ENCODE measurements around the gene TMEM59L.
"Not testable (repeated sequence)": the region's sequence is repeated elsewhere in the genome, so short reads cannot be mapped to it uniquely, and the experiment has no call there.

TMEM59L gene

DNA sequence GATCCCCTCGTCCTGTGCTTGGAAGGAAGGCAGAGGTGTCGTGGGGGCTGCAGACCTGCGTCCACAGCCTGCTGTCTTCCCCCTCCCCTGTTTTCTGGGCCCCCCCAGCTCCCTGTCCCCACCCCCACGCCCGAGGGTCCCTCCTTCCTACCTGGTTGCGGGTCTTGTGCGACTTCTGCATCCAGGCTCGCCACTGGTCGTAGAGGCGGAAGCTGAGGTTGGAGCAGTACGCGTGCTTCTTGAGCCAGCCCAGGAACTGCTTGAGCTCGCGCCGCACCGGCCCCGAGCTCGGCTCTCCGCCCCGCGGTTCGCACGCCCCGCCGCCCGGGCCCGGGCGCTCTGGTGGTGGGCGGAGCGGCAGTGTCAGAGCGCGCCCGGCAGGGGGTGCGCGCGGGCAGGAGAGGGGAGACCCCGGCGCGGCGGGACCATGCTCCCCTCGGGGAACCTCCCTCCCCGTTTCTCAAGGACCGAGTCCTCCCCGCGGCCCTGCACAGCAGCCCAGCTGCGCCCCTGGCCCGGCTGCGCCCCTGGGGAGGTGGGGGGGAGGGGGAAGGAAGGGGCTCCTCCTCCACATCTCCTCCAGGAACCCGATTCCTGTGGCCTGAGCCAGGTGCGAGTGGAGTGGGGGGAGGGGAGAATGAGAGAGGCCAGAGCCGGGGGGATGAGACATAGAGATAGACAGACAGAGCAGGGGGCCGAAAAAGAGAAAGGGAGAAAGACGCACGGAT lies 18.4 kb upstream of the TMEM59L start:
- peak; percentile 19 for DNase-seq

DNA sequence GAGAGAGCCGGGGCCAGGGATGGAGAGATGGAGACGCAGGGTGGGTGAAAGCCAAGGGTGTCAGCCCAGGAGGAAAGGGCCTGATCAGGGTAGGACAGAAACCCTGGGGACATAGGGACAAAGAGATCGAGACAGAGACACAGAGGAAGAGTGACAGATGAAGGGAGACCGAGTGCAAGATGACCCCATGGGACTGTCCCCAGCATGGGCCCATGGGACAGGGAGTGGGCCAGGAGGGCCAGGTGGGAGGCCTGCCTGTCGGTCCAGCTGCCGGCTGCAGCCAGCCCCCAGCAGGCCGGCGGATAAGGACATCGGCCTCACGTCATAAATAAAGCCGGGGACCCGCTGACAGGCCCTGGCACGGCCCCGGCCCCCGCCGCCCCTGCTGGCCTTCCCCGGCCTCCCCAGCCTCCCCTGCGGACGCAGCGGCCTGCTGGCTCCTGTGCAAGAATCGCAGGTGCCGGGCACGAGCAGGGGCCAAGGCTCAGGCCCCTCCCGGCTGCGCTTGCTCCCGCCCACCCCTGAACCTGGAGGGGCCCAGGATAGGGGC lies 17.8 kb upstream of the TMEM59L start:
- no peak for DNase-seq

DNA sequence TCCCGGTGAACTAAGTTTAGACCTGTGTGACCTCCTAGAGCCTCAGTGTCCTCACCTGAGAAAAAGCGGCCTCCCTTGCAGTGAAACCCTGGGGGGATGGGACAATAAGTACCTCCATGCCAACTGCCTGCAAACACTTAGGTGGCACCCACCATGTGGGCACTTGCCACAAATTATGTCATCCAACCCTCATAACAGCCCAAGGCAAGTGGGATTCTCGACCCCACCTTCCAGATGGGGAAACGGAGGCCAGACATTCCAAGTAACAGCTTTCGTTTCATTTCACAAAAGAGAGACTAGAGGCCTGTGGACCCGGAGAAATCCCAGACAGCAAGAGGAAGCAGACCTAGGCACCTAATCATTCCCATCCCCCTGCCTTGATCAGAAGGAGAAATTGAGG lies 17.2 kb upstream of the TMEM59L start:
- no peak for DNase-seq

DNA sequence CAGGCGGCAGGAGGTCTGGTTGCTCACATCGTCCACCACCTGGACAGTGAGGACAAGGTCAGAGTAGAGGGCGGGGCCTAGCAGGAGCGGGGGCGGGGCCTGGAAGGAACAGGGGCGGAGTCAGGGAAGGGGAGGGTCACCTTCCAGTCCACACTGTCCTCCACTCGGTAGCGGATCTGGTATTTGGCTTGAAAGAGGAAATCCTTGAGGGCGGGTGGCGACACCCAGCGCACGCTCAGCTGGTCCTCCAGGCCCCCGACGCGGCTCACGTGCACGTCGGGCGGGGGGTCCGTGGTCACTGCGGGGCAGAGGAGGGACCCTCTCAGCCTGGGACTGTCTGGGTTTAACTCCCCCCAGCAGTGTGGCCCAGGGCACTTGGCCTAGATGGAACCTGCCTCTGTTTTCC lies 15.9 kb upstream of the TMEM59L start:
- DNase-seq, result no peak

DNA sequence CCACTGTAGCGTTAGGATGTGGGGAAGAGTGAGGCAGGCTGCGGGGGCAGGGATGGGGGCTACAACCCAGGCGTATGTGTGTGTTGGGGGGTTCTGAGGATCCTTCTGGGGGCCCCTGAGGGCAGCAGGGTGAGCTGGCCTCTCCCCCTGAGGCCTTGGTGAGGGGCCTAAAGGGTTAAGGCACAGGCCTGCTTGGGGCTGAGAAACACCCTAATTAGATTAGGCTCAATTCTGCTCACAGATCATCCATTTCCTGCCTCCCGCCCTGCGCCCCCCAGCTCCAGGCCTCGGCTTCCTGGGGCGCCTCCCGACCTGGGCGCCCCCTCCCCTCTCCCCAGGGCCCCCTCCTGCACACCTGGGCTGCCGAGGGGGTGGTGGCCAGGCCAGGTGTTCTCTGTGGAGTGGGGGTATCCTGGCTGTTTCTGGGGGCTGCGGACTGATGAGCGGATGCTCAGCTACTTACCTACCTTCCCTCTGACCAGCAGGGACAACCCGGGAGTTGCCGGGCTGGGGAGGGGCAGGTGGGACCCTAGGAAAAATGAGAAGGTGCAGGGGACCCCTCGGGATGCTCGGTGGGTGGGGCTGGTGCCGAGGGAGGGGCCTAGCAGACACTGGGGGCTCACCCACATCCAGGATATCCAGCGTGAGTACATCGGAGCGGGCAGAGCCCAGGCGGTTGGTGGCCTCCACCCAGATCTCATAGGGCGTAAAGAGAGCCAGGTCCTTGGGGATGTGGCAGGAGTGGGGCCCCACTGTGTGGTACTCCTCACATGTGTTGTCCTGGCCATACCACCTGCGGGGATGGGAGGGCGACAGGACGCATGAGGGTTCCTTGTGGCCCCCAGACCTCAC lies 14.6 kb upstream of the TMEM59L start:
- no peak for DNase-seq

DNA sequence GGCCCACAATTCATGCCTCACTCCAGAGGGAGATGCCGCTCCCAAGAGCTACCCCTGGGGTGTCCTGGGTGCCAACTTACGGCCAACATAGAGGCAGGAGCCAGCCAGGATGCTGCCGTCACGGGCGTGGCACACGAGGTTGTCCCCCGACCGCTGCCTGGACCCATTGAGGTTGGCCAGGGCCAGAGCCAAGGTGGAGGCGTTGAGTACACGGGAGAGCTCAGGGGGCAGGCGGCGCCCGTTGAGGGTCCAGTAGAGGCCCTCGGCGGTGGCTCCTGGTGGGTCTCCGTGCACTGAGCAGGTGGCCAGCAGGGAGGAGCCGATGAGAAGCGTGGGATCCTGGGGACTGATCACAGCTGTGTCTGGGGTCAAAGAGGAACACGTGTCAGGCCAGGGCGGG lies 13.2 kb upstream of the TMEM59L start:
- no peak for DNase-seq

DNA sequence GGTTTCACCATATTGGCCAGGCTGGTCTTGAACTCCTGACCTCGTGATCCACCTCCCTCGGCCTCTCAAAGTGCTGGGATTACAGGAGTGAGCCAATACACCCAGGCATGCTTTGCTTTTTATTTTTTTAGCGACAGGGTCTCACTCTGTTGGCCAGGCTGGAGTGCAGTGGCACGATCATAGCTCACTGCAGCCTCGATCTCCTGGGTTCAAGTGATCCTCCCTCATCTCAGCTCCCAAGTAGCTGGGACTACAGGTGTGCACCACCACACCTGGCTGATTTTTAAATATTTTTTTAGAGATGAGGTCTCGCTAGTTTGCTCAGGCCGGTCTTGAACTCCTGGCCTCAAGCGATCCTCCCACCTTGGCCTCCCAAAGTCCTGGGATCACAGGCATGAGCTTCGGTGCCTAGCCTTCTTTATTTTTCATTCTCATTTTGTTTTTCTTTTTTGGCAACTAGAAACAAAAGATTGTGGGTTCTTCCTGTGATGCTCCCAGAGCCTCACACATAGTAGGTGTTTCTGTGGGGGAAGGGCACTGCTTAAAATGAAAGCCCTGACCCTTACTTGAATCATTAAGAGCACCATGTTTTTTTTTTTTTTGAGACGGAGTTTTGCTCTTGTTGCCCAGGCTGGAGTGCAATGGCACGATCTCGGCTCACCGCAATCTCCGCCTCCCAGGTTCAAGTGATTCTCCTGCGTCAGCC lies 11.8 kb upstream of the TMEM59L start:
- DNase-seq, result not testable (repeated sequence)

DNA sequence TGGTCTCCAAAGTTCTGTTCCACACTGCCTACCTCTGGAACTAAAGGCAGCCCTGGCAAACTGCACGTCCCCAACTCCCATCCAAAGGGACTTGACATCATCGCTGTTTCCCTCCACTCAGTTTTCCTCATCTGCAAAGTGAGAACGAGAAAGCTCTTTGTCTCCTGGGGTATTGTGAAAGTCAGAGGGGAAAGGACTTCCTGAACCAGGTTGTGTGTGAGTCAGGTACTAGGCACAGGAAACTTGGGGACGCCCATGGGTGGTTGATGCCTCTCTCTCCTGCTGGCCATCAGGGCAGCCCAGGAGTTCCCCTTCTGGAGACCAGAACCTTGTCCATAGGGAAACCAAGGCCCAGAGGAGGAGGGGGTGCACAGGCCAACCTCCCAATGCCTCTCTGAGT lies 10.8 kb upstream of the TMEM59L start:
- DNase-seq, result no peak

DNA sequence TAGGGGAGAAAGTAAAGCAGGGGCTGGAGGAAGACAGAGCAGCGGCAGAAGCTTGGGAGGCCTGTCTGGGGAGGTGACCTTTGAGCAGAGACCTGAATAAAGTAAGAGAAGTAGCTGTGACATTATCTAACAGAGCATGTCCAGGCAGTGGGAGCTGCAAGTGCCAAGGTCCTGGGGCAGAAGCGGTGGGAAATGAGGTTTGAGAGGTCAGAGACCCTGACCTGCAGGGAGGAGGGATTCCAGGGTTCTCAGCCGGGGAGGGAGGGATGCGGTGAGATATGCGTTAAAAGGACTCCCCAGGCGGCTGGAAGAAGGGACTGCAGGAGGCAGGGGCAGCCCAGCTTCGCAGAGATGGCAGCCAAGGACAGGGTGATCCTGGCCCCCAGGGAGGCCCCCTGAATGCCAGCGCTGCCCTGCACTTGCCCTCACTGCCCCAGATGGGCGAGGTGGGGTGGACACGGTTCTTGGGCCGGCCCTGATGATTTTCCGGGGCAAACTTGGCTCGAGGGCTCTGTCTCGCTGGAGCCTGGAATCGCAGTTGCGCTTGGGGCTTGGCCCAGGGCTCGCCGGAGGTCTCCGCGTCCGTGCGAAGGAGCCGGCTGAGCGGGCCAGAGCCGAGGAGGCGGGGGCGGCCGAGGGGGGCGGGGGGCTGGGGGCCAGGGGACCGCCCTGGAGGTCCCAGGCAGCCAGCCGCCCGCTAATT lies 9.3 kb upstream of the TMEM59L start:
- no peak for DNase-seq

DNA sequence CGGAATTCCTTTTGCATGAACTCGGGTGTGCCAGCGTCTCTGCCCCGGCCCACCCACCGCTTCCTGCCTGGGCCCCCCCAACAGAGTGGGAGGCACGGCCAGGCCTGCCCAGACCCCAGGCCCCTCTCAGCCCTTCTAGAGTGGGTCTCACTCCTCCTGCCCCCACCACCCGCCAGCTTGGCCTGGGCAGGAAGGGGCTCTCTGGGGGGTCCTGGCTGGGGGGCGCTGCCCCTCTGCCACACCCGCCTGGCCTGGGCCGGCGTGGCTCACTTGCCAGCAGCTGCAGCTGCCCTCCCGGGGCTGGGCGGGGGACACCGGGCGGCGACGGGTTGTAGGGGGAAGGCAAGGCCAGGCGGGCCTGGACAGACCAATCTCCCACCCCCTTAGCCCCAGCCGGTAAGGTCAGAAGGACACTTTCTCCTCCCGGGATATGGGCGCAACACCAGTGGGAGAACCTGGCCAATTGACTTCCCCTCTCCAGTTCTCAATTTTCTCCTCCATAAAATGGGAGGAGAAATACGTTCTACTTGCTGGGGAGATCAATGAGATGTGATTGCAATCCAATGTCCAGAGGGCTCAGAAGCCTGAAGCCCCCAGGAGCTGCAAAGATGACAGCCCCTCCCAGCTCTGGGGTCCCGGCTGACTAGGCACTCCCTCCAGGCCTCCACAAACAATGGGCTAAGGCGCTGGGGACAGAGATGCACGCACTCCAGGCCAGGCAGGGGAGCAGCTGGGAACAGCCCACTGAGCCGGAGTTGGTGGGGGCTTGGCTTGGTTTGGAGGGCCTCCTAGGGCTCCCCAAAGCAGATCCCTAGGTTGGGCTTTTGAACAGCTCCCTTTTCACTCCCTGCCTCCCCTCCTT lies 8.5 kb upstream of the TMEM59L start:
- no peak for DNase-seq

DNA sequence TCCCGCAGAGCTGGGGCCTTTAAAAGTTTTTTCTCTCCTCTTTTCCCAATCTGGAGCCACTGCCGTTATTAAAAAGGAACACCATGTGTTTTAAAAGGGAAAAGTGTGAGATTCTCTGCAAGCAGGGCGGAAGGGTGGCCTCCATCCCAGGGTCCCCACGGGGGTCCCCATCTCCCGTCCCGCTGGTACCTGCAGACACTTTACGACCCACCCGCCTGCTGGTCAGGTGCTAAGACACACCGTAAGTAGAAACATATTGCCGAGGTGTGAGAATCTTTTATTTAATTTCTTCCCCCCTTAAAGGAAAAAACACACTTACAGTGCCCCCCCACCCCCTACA lies 7.9 kb upstream of the TMEM59L start:
- DNase-seq, result no peak

DNA sequence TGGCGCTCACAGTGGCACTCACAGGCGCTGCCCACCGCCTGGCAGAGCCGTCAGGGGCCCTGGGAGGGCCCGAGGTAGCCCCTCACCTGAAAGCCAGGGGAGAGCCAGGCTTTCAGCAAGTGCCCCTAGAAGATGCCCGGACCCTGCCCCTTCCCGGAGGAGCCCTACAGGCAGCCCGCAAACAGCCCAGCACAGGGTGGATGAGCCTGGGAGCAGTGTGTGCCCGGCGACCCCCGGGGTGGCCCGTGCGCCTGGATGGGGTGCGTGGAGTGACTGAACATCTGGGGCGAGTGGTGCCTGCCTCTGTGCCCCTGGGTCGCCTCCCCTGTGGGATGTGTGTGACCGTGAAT lies 7.5 kb upstream of the TMEM59L start:
- no peak for DNase-seq

DNA sequence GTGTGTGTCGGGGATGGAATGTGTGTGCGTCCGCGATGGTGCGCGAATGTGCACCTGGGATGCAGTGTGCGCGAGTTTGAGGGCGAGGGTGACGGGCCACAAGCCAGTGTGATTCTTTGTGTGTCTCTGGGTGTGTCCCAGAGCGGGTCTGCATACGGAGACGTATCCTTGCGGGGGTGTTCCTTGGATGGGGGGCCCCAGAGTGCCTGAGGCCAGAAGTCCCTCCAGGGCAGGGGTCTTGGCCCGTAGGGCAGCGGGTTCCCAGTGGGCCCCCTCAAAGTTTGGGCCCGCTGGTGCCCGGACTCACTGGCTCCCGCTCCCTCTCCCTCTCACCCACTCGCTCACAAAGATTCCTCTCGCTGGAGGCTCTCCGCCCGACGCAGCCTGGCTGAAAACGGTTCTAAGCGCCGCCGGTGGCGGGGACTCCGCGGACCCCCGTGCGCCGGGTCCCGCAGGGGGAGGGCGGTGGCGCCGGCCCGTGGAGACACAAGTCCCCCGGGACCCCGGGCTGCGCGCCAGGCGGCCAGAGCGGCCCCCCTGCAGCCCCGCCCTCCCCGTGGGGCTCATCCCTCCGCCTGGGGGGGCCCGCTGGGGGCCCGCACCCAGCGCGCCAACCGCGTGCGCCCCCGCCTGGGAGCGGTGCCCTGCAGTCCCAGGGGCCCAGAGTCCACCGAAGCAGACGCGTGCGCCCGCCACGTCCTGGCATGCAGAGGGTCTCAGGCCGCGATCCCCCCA lies 7.0 kb upstream of the TMEM59L start:
- no peak for DNase-seq

DNA sequence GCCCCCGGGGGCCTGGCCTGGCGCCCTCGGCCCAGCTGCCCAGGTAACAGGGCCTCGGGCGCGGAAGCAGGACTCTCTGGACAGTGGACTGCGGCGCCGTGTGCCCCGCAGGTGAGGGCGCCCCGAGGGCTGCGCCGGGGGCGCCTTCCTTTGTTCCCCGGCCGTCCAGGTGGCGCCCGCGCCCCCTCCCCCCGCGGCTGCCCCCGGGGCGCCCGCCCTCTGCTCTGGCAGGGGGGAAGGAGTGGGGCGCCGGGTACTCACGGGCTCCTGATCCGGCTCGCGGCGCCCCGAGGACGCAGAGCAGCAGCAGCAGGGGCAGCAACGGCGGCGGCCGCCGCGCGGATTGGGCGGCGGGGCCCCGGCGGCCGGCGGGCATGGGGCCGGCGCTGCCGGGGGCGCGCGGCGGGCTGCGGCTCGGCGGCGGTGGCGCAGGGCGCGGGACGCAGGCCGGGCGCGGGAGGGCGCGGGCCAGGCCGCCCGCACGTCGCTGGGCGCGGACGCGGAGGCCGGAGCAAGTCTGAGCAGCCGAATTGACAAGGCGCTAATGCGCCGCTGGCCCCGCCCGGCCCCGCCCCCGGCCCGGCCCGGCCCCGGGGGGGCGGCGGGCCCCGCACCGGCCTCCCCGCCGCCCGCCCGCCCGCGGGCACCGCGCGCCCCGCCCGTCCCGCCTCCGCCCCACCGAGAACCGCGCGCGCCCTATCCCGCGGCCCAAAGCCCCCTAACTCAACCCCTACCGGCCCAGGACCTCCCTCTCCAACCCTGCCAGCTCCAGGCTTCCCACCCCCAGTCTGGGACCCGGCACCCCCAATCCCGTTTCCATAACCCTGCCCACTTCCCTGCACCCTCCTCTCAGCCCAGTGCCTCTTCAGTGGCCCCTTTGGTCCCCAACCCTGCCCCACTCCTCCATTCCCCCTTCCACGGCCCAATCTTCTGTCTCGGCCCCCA lies 6.1 kb upstream of the TMEM59L start, which contains the start of gene CRLF1:
CRLF1 (minus strand) TSS at position 519 of the 945 bp plus-strand sequence; CDS start at position 376, 143 bp downstream.
- DNase-seq, result no peak

DNA sequence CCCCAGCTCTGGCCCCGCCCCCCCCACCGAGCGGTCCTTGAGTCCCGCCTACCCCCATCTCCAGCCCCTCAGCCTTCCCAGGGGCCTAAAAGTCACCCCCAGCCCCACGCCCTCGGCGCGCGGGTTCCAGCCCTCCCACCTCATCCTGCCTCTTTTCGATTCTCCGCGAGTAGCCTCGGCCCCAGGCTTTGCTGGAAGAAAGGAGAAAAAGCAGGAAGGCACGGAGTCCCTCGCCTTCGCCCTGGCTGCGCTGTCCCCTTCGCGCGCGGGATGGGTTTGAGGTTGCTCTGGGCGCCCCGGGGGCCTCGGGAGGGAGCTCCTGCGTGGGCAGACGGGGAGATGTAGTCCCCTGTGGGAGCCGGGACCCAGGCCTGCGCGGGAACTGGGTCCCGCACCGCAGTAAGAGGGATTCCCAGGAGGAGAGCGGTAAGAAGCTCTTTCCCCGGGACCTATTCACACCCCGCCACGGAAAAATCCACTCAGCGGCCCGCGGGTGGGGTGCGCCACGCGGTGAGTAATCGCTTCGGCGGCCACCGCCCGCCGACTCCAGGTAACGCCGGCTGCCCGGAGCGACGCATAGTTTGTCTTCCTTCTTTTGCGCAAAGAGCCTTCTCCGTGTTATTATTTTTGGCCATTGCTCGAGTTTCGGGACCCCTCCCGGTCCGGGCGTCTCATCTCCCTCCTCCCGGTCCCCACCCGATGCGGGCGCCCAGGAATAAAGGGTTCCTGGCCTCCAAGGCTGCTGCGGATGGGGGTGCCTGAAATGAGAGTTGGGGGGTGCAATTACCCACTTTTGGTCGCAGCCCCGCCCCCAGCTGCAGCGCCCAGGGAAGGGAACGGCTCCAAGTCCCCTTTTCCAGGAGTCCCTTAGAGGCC lies 5.2 kb upstream of the TMEM59L start:
- DNase-seq, result no peak

DNA sequence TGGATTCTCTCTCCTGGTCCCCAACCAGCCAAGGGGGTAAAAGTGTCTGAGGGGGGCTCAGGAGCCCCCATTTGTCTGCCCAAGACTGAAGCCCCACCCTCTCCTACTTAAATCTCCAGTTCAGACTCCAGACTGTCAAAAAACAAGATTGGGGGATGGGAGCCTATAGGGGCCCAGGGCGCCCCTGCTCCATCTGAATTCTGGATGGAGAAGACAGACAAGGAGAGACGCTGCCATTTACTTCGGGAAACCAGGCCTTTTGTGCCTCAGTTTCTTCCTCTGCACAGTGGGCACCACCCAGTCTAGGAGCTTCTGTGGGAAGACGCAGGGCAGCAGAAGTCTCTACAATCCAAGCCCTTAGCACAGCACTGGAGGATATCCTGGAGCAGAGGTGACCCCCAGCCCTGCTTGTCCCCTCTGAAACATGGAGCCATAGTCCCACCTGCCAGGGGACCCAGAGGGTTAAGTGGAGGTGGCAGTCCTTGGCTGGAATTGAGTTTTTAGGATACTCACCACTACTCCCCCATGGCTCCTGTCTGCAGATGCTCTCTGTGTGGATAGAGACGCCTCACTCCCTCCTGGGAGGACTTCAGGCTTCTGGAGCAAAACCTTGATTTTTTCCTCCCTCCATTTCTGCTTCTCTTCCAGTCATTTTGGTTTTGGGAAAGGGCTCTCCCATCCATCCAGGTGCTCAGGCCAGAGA lies 4.4 kb upstream of the TMEM59L start:
- no peak for DNase-seq

DNA sequence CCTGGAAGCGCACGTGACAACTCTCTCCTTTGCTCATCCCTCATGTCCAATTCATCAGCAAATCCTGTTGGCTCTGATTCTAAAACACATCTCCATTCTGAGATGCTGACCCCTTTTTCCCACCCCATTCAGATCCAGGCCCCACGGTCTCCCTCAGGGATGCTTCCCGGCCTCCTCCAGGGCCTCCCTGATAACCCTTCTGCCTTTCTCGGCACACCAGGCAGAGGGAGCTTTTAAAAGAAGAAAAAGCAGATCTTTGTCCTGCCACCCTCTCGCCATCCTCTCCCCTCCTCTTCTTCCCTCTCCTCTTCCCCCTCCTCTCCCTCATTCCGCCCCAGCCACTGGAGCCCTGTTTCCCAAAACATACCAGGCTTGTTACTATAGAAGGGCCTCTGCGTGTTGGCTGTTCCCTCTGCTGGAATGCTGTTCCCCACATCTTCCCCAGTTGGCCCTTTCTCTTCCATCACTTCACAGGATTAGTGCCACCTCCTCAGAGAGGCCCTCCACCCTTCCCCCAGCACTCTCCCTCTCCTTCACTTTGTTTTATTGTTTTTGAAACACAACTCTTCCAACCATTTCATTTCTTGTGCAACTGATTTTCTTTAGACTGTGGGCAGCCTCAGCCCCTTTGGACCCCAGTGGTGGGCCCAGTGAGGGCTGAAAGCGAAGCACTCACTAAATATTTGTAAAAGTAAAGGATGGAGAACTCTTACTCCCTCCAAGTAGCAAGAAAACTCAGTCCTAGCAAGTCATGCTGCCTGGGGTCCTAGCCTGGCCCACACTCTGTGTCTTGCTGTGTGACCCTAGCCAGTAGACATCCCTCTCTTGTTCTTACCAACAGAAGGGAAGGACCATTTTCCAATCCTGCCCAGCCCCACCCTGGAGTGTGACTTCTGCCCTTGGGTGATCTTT lies 3.6 kb upstream of the TMEM59L start:
- DNase-seq, result no peak
